DND-41 (cell line): ENCODE data around the gene LOXL3.

Experiments
- CTCF ChIP-seq: IDR thresholded peaks from 2 replicates; pipeline ENCODE4 v1.5.1; 2012; ENCODE audit warnings: borderline replicate concordance, low read length, moderate library complexity, mild to moderate bottlenecking; ENCODE audit not compliant: poor library complexity, severe bottlenecking; ENCODE audit errors: extremely low read depth
- EZH2 ChIP-seq: IDR thresholded peaks from 3 replicates; pipeline ENCODE4 v1.6.1; 2012; ENCODE audit warnings: borderline replicate concordance, low read depth, mild to moderate bottlenecking, moderate library complexity, low read length, inconsistent platforms; ENCODE audit not compliant: severe bottlenecking

DNA sequence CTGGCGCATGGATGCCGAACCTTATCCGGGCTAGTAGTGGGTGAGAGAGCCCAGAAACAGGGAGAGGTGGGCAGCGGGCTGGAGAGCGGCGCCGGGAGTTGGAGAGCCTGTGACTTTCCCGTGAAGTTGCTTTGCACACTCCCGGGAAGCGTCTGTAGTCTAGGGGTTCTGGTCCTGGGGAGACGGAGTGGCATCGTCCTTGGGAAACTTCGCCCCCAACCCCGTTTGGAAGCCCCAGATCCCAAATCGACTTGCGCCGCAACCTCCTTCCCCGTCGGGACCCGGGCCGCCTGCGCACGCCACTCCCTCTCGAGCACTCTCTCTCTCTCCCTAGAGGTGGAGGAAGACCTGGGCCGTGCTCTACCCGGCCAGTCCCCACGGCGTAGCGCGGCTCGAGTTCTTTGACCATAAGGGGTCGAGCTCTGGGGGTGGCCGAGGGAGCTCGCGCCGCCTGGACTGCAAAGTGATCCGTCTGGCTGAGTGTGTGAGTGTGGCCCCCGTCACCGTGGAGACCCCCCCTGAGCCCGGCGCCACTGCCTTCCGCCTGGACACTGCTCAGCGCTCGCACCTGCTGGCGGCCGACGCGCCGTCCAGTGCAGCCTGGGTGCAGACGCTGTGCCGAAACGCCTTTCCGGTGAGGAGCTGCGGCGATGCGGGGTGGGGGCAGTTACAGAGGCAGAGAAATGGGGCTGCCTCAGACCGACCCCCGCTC is 1.2 kb upstream of the LOXL3 start:
- TF ChIP-seq CTCF, result no peak
- TF ChIP-seq EZH2, result no peak
